GM20431 (cell line): ENCODE results near the gene GPBP1.
"Not testable (repeated sequence)": the region's sequence is repeated elsewhere in the genome, so short reads cannot be mapped to it uniquely, and the experiment has no call there.

Experiments
- in situ Hi-C: fragments of 300-500 bp; cut with MseI, MboI; formaldehyde crosslinking; loops from one replicate; pipeline ENCODE4 v1.15.0; 2020; ENCODE audit warnings: low sequenced_read_pairs; ENCODE audit not compliant: unreplicated experiment

GPBP1 gene

DNA sequence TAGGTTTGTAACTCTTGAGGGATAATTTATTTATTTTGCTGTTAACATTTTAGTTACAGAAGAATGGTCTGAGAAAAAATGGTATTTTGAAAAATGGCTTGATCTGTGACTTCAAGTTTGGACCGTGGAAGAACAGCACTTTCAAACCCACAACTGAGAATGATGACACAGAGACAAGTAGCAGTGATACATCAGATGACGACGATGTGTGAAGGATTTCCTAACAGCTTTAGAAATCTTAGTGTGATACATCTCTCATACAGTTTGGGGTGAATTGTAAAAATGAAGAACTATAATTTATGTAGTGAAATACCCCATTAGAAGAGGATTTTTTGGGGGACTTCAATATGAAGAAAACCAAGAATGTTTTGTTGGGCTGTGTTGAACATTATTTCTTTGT, 88.7 kb downstream of the GPBP1 start:
- in situ Hi-C loops, result no loop called here

- in situ Hi-C loops, result no loop called here
Observed at GRCh38 chr5:57267805-57268204, 93.9 kb downstream of the GPBP1 start.

DNA sequence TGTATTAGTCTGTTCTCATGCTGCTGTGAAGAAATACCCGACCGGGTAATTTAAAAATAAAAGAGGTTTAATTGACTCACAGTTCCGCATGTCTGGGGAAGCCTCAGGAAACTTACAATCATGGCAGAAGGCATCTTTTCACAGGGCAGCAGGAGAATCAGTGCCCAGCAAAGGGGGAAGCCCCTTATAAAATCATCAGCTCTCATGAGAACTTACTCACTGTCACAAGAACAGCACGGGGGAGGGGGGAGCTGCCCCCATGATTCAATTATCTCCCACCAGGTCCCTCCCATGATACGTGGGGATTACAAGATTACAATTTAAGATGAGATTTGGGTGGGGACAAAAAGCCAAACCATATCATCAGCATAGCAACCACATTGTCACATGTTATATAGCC, 102.5 kb downstream of the GPBP1 start:
- in situ Hi-C loops, result no loop called here

GRCh38 chr5:57277085-57277484, 103.2 kb downstream of the GPBP1 start:
- in situ Hi-C loops, result no loop called here

DNA sequence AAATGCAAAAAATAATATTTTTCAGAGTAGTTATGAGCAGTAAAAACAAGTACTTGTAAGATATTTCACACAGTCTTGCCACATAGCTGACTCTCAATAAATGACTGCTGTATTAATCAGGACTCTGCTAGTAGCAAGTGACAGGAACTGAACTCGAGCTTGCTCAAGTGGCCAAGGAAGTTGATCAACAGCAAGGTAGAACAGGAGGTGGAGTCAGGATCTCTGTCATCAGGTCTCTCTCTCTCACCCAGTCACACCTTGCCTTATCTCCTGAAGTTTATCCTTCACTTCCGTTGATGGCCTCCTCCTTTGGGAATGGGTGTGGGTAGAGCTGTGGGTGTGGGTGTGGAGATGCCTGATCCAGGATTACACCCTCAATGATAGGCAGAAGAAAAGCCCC, 107.0 kb downstream of the GPBP1 start:
- in situ Hi-C loops, result no loop called here

- in situ Hi-C loops, result not testable (repeated sequence)
Observed at GRCh38 chr5:57285084-57285483, 111.2 kb downstream of the GPBP1 start.

DNA sequence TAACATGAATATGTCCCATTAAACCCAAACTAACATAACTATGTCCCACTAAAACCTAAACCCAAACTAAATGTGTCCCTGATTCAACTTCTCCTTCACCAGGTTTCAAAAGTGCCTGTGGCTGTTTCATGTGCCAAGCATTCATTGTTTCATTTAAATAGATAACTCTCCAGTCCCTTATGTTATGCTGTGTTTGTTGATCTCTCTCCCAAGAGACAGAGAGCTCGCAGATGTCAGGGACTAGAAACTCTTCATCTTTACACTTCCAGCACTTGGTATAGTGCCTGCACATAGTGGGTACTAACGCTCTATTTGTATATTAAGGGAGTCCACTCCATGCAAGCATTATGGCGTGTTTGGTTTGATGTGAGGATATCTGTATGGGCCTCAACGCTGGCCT, 118.0 kb downstream of the GPBP1 start:
- in situ Hi-C loops, result no loop called here

DNA sequence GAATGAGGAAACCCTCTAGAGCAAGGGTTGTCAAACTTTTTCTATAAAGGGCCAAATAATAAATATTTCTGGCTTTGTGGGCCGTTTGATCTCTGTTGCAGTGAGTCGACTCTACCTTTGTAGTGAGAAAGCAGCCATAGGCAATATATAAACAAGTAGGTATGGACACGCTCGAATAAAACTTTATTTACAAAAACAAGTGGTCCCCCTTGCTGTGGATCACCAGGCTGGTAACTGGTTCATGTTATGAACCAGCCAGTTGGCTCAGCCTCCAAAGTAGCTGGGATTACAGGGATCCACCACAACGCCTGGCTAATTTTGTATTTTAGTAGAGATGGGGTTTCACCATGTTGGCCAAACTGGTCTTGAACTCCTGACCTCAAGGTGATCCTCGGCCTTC, 118.5 kb downstream of the GPBP1 start:
- in situ Hi-C loops, result no loop called here

DNA sequence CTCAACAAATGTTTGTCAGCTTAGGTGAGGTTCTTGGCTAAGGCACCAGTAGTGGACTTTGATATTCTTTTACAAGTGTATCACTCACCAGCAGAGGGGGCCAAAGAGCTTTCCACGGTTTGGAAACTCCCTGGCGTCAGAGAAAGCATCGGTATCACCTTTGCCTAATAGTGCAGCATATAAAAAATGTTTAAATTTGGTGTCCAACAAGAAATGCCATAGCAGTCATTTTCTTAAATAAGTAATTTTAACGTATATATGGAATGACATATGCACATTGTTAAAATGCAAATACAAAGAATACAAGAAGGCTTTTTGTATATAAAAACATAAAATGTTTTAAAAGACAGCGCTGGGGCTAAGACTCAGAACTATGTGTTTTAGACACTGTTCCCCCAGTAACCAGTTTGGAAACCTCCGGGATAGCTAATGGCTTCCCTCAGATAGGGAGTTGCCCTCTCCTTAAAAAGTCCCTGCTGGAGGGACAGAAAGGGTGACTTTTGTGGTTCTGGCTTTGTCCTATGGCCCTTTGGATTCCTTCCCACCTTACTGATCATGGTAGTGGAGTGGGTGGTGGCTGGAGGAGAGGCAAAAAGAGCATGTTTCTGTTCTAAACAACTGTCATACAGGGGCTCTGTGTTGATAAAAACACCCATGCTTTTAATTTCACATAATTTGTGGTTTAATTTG, 124.6 kb downstream of the GPBP1 start:
- in situ Hi-C loops, result no loop called here

GRCh38 chr5:57298985-57299491, 125.2 kb downstream of the GPBP1 start:
- in situ Hi-C loops, result no loop called here

GRCh38 chr5:57299986-57300385, 126.1 kb downstream of the GPBP1 start:
- in situ Hi-C loops, result loop anchor here (25.0 kb wide), 1 partner anchor 1162 kb away; the partner anchor contains the start of gene PLK2

- in situ Hi-C loops, result loop anchor here (25.0 kb wide), 1 partner anchor 1160 kb away; the partner anchor contains the start of gene PLK2
Observed at GRCh38 chr5:57302164-57302563, 128.3 kb downstream of the GPBP1 start.

- in situ Hi-C loops, result loop anchor here (25.0 kb wide), 1 partner anchor 1160 kb away; the partner anchor contains the start of gene PLK2
Observed at GRCh38 chr5:57302643-57303042, 128.8 kb downstream of the GPBP1 start.

- in situ Hi-C loops, result loop anchor here (25.0 kb wide), 1 partner anchor 1158 kb away; the partner anchor contains the start of gene PLK2
Observed at GRCh38 chr5:57303985-57304384, 130.1 kb downstream of the GPBP1 start.

DNA sequence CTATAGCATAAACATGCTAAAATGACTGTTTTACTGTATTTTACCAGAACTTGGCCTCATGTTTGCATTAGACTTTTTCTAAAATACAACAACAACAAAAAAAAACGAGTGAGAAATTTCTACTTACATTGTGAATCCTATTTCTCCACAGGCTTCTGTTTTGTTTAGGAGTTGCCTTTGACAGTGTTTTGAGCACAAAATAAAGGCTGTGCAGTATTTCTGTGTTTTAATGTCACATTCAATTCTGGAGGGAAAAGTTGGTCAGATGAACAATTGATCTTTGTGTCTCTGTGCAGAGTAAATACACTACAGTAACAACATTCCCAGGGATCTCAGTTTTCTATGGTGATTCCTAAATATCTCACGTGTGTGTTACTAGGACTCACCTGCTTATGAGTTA, 131.1 kb downstream of the GPBP1 start:
- in situ Hi-C loops, result loop anchor here (25.0 kb wide), 1 partner anchor 1157 kb away; the partner anchor contains the start of gene PLK2

- in situ Hi-C loops, result loop anchor here (25.0 kb wide), 1 partner anchor 1156 kb away; the partner anchor contains the start of gene PLK2
Observed at GRCh38 chr5:57306359-57306758, 132.5 kb downstream of the GPBP1 start.

- in situ Hi-C loops, result loop anchor here (25.0 kb wide), 1 partner anchor 1155 kb away; the partner anchor contains the start of gene PLK2
Observed at GRCh38 chr5:57307516-57307915, 133.7 kb downstream of the GPBP1 start.

DNA sequence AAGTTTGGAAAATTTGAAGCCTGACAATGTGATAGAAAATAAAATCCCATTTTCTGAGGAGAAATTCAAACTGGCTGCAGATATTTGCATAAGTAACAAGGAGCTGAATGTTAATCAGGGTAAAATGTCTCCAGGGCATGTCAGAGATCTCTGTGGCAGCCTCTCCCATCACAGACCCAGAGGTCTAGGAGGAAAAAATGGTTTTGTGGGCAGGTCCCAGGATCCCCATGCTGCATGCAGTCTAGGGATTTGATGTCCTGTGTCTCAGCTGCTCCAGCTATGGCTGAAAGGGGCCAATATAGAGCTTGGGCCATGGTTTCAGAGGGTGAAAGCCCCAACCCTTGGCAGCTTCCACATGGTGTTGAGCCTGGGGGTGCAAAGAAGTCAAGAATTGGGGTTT, 135.2 kb downstream of the GPBP1 start:
- in situ Hi-C loops, result loop anchor here (25.0 kb wide), 1 partner anchor 1153 kb away; the partner anchor contains the start of gene PLK2

DNA sequence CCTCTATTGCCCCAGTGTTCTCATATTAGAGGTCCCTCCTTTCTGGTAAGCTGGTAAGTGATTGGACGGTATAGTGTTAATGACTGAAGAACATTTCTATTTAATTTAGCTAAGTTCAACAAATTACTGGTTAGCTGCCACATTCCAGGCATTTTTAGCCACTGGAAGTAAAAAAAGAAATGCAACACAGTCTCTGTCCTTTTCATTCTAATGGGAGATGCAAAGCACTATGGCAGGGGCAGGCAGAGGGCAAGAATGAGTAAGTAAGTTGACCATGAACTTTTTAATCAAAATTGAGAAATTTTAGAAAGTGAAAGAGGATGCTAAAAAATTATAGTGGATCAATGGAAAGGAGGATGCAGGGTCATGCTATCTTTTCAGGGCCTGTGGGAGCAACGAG, 137.4 kb downstream of the GPBP1 start:
- in situ Hi-C loops, result loop anchor here (25.0 kb wide), 1 partner anchor 1151 kb away; the partner anchor contains the start of gene PLK2

DNA sequence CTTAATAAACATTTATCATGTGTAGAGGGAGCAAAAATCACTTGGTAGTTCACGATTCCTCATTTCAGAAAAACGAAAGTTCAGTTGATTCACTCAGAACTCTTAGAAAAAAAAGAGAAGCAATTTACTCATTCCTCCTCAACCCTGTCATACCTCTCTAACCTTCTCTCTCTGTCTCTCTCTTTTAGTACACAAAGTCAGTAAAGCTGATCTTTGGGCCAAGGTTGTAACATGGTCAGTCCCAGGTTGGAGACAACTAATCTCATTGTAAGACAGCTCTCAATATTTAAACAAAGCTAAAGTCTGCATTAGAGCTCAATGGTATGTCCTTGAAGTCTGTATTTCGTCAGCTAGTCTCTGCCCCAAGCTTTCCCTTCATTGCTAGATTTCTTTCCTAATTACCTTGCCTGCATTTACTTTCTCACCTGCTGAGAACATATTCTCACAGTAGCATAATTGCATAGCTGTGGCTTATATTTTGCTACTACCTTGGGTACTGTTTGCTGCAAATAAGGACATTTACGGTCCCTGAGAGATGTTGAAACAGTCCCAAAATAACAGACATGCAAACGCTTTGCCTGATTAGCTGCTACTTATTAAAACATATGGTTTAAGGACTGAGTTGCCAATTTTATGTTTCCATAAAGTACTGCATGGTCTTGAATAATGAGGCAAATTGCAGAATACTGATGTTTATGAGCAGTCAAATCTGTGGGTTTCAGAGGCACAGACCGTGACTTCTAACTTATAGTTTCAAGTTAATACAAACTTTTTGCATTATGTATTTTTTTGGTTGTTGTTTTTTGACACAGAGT, 138.3 kb downstream of the GPBP1 start:
- in situ Hi-C loops, result loop anchor here (25.0 kb wide), 1 partner anchor 1150 kb away; the partner anchor contains the start of gene PLK2
